Lung (tissue), 12 donors: ENCODE measurements around the gene NPBWR2. TPM values are rescaled to one million over a fixed set of nuclear protein-coding genes. Genes with fewer than 3 reads are reported as not detected.

Experiments
- ATAC-seq: fragments of 200-7000 bp; cut with Tn5 transposase; one replicate; pipeline ENCODE4 v1.9.1; 2020; ENCODE audit warnings: moderate number of reproducible peaks; ENCODE audit not compliant: insufficient read depth, low FRiP score
- DNase-seq, 3 donors: peaks; one replicate each; pipeline ENCODE4 v3.0.0-alpha.2; 2013 to 2017
- H3K27ac ChIP-seq, 2 donors: one replicate each; pipeline ENCODE4 v1.5.1; 2013; ENCODE audit warnings: mild to moderate bottlenecking in 2 of 2, moderate library complexity in 2 of 2, control low read depth in 1 of 2, inconsistent platforms in 1 of 2, low read depth in 1 of 2, low read length in 1 of 2
- H3K27me3 ChIP-seq, 3 donors: one replicate each; pipeline ENCODE4 v1.5.1; 2013; ENCODE audit warnings: low read length in 2 of 3; ENCODE audit not compliant: control insufficient read depth in 3 of 3, insufficient read depth in 3 of 3
- H3K36me3 ChIP-seq, 4 donors: one replicate each; pipeline ENCODE4 v1.5.1; 2013; ENCODE audit warnings: low read length in 4 of 4, mild to moderate bottlenecking in 1 of 4, moderate library complexity in 1 of 4; ENCODE audit not compliant: control insufficient read depth in 4 of 4, insufficient read depth in 4 of 4
- H3K4me1 ChIP-seq, 5 donors: one replicate each; pipeline ENCODE4 v1.5.1; 2013; ENCODE audit warnings: low read length in 5 of 5, mild to moderate bottlenecking in 2 of 5, moderate library complexity in 1 of 5; ENCODE audit not compliant: control insufficient read depth in 5 of 5, insufficient read depth in 5 of 5
- H3K4me3 ChIP-seq: one replicate; pipeline ENCODE4 v1.5.1; 2013; ENCODE audit warnings: mild to moderate bottlenecking, control low read depth, moderate library complexity
- H3K9ac ChIP-seq, 2 donors: one replicate each; pipeline ENCODE4 v1.5.1; 2013; ENCODE audit warnings: low read length in 2 of 2, control low read depth in 1 of 2; ENCODE audit not compliant: insufficient read depth in 1 of 2
- H3K9me3 ChIP-seq, 4 donors: one replicate each; pipeline ENCODE4 v1.5.1; 2013; ENCODE audit warnings: low read length in 3 of 4, mild to moderate bottlenecking in 1 of 4, moderate library complexity in 1 of 4; ENCODE audit not compliant: control insufficient read depth in 4 of 4, insufficient read depth in 3 of 4
- CTCF ChIP-seq: IDR thresholded peaks from 2 replicates; pipeline ENCODE4 v1.5.1; 2012; ENCODE audit warnings: mild to moderate bottlenecking; ENCODE audit errors: control extremely low read depth, extremely low read depth
- WGBS, 2 donors: extraction: QIAGEN DNeasy Blood & Tissue Kit; methylation state at CpG; one replicate each; pipeline ENCODE4 v1.1.7; 2013; 5-methylcytosine and 5-hydroxymethylcytosine counted together
- polyA plus RNA-seq, 2 donors: library from polyadenylated mRNA; stranded (reverse); fragments of 200-250 nt; gene quantifications; one replicate each; pipeline ENCODE4 v1.2.1, GENCODE V29; 2013
- total RNA-seq, 2 donors: library from RNA; depleted of rRNA in 1 of 2; stranded (reverse); fragments of >200 nt in 1 of 2; gene quantifications; one replicate each; pipeline ENCODE4 v1.2.1, GENCODE V29; 2014 to 2021
- donor health status: control.
- donor health status: control.
- donor health status: Bipolar disorder and iron deficiency.
- donor health status: healthy.
- donor health status: DM: yes; HTN: yes; CAD: no.

The NPBWR2 gene
- total and polyA plus RNA-seq, 4 donors: not detected

DNA sequence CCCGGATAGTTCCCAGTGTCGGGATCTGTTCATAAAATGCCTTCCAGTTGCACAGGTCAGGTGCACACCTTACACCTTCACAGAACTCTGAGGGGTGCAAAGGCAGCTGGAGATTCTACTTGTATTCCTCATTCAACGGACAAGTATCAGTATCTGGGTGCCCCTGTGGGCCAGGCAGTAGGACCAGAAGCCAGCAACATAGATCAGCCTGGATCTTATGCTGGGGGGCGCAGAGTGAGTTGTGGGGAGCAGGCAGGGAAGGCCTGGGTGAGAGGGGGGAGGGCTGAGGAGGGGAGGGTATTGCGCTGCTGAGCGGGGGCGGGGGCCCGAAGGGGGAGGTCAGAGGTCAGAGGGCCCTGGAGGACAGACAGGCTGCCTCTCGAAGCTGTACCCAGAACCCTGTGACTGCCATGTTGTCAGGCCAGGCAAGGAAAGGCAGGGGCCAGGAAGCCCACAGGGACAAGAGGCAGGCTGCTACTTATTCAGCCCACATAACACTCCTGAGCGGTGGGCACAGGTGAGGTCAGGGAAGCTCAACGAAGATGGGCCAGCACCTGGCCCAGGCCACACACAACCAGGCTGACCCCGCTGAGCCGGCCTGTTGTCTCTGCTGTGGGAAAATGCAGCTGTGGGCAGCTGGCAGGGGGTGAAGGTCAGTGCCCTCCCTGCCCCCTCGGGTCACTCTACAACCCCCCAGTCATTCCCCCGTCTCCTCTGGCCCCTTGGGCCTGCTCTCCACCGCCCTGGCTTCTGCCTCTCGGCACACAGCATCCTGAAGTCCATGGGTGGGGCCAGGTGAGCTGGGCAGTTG is 26.3 kb downstream of the NPBWR2 start:
- Histone ChIP-seq H3K36me3 (peaks cover 0 to 4% (median 0%) of the 10 kb centered on the region in 4 donors), H3K4me1 (peaks cover 0 to 55% (median 22%) of the 10 kb centered on the region in 5 donors), H3K9ac (no peak overlapping the region), H3K27ac (no peak overlapping the region), H3K4me3 (no peak overlapping the region), H3K9me3 (no peaks in the 10 kb centered on the region), H3K27me3 (peaks cover 3 to 28% (median 13%) of the 10 kb centered on the region in 3 donors)
- TF ChIP-seq CTCF: no peak
- ATAC-seq (no peak), DNase-seq (no peak)
- 72 to 78% methylated on average over 16 to 17 of the region's 17 CpGs for WGBS, 2 donors

GRCh38 chr20:64080013-64080812 is 27.2 kb downstream of the NPBWR2 start, which contains the start of gene OPRL1:
OPRL1 (plus strand) TSS chr20:64080082; CDS start chr20:64092721, 12,639 bp downstream.
- TF ChIP-seq CTCF: no peak
- H3K4me3 ChIP-seq: peak within 1 kb of the TSS; percentile 66
- peaks cover 0 to 55% (median 22%) of the 10 kb centered on the region in 5 donors for H3K4me1 ChIP-seq
- no peaks in the 10 kb centered on the region for H3K9me3 ChIP-seq
- ATAC-seq (no peak), DNase-seq (peak in 1 of 3 donors; percentile 40)
- peaks cover 3 to 20% (median 6%) of the 10 kb centered on the region in 3 donors for H3K27me3 ChIP-seq
- H3K27ac ChIP-seq: peak within 1 kb of the TSS; percentile 24 to 86
- H3K9ac ChIP-seq: peak within 1 kb of the TSS; percentile 13 to 63
- peaks cover 0 to 7% (median 0%) of the 10 kb centered on the region in 4 donors for H3K36me3 ChIP-seq
- 4 to 5% methylated on average over 36 to 62 of the region's 62 CpGs for WGBS, 2 donors

- WGBS, 2 donors: 0% methylated on average over 40 to 72 of the region's 73 CpGs
- peaks cover 0 to 13% (median 2%) of the 10 kb centered on the region in 3 donors for H3K27me3 ChIP-seq
- TF ChIP-seq CTCF: no peak
- peak within 1 kb of the TSS; percentile 66 for H3K4me3 ChIP-seq
- peak within 1 kb of the TSS; percentile 13 to 63 for H3K9ac ChIP-seq
- H3K27ac ChIP-seq: peak within 1 kb of the TSS; percentile 24 to 86
- ATAC-seq (peak; percentile 56), DNase-seq (peak; percentile 80 to 91 (median 80))
- H3K36me3 ChIP-seq: peaks cover 0 to 14% (median 0%) of the 10 kb centered on the region in 4 donors
- no peaks in the 10 kb centered on the region for H3K9me3 ChIP-seq
- H3K4me1 ChIP-seq: peaks cover 0 to 49% (median 18%) of the 10 kb centered on the region in 5 donors
Measured at GRCh38 chr20:64079273-64080012, 27.9 kb downstream of the NPBWR2 start, which contains the start of gene RGS19. RGS19 (minus strand) TSS chr20:64079518; CDS start chr20:64076886, 2,632 bp downstream.
